NCI-H128 (cell line): ENCODE results near the gene FXYD3.

Experiments
- DNase-seq: peaks from one replicate; lab custom pipeline; 2025; ENCODE audit not compliant: unreplicated experiment; lab: John Stamatoyannopoulos, UW

The FXYD3 gene

GRCh38 chr19:35115177-35115951, at the start of gene FXYD3:
Gene FXYD3 (plus strand): TSS chr19:35115823. CDS start chr19:35119377, 3,554 bp downstream.
- DNase-seq: no peak

- no peak for DNase-seq
These were observed 49.5 kb upstream of the FXYD3 start for GRCh38 chr19:35066121-35066520.

- DNase-seq: peak; percentile 10
These were observed 48.7 kb upstream of the FXYD3 start for GRCh38 chr19:35066691-35067563.

- no peak for DNase-seq
These were observed 46.5 kb upstream of the FXYD3 start for GRCh38 chr19:35068941-35069634.

GRCh38 chr19:35069696-35070095, 45.9 kb upstream of the FXYD3 start:
- DNase-seq: no peak

GRCh38 chr19:35070471-35070870, 45.2 kb upstream of the FXYD3 start:
- no peak for DNase-seq

GRCh38 chr19:35073516-35073915, 42.1 kb upstream of the FXYD3 start:
- no peak for DNase-seq

GRCh38 chr19:35073941-35074340, 41.7 kb upstream of the FXYD3 start:
- no peak for DNase-seq

- no peak for DNase-seq
These were observed 41.0 kb upstream of the FXYD3 start for GRCh38 chr19:35074426-35075201.

GRCh38 chr19:35075202-35076025, 40.2 kb upstream of the FXYD3 start:
- DNase-seq: no peak

- no peak for DNase-seq
These were observed 39.6 kb upstream of the FXYD3 start for GRCh38 chr19:35076026-35076370.

- no peak for DNase-seq
These were observed 39.0 kb upstream of the FXYD3 start for GRCh38 chr19:35076657-35077056.

- DNase-seq: no peak
These were observed 38.0 kb upstream of the FXYD3 start for GRCh38 chr19:35077411-35078223.

GRCh38 chr19:35079826-35080225, 35.8 kb upstream of the FXYD3 start:
- no peak for DNase-seq

GRCh38 chr19:35080613-35081170, 34.9 kb upstream of the FXYD3 start:
- no peak for DNase-seq

- no peak for DNase-seq
These were observed 34.4 kb upstream of the FXYD3 start for GRCh38 chr19:35081201-35081600.

GRCh38 chr19:35083691-35084508, 31.7 kb upstream of the FXYD3 start:
- DNase-seq: no peak

GRCh38 chr19:35084509-35084762, 31.2 kb upstream of the FXYD3 start:
- DNase-seq: no peak
